HG02678 (cell line): ENCODE measurements around the gene ATP7A.
A peak's percentile ranks its signal among the peaks of the same experiment; 100 is the strongest.
"Not testable (repeated sequence)": the region's sequence is repeated elsewhere in the genome, so short reads cannot be mapped to it uniquely, and the experiment has no call there.

ENCODE experiments used
- ATAC-seq: cut with Tn5 transposase; IDR thresholded peaks from one replicate; pipeline ENCODE4 v1.9.1; 2021; ENCODE audit warnings: mild to moderate bottlenecking, moderate library complexity; ENCODE audit not compliant: unreplicated experiment

ATP7A gene

DNA sequence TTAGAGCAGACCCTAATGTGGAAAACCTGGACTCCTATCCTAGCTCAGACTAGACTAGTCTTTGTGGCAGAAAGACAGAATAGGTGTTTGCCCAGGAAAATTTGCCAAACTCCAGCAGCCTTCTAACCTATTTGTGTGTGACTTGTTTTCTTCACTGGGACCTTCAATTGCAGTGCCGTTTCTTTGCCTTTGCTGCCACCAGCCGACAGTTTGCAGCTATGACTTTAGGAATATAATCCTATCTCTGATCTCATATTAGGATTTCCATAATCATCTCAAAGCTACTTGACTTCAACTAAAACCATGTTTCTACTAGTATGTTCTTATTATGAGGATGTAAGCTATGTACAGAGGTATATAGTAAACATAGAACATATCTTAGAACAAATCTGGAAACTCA is 119.2 kb downstream of the ATP7A start:
- no peak for ATAC-seq

DNA sequence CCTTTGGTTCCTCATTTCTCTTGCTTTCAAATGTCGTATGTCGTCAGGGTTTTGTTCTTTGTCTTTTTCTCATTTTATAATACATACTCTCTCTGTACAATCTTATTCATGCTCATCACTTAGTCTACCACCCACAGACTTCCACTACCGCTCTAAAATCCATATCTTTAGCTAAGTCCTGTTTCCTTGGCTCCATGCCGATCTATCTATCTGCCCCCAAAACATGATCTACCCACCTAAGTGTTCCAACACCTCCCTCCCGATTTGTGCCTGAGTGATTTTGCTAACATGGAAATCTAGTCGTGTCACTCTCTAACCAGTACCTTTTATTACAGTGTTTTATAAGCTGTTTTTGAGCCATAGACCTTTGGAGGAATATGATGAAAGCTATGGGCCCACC is 124.6 kb downstream of the ATP7A start:
- no peak for ATAC-seq

- ATAC-seq, result no peak
Observed at GRCh38 chrX:78037881-78038280, 127.4 kb downstream of the ATP7A start.

DNA sequence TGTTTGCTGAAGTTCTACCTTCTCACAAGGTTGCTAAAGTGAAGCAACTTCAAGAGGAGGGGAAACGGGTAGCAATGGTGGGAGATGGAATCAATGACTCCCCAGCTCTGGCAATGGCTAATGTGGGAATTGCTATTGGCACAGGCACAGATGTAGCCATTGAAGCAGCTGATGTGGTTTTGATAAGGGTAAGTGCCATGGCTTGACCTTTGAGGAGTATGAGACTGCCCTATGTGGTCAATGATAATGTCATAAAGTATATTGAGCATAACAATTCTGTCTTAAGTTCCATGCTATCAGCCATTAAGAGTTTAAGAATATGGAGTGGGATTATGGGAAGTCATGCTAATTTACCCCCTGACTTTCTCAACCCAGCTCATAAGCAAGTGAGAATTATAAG is 132.1 kb downstream of the ATP7A start:
- no peak for ATAC-seq

- no peak for ATAC-seq
Observed at GRCh38 chrX:78046362-78046761, 135.9 kb downstream of the ATP7A start.

DNA sequence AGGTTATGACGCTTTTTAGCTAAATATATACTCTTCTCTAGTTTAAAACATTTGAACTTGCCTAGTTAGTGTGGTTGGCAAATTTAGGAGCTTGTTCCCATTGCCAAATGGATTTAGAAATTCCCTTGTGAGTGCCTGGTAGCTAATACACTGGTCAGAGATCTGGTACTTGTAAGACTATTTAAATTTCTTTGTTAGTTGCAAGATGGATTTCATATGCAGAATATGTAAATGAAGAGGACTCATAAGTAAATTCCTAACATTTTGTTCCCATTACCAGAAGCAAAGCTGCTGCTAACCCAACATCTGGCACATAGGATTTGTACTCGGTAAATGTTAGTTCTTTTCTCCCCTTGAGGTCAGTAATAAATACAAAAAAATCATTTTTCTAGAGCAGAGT is 137.6 kb downstream of the ATP7A start:
- ATAC-seq, result no peak

- ATAC-seq, result no peak
Observed at GRCh38 chrX:78063687-78064086, 153.2 kb downstream of the ATP7A start.

- ATAC-seq, result no peak
Observed at GRCh38 chrX:78064152-78064551, 153.7 kb downstream of the ATP7A start.

DNA sequence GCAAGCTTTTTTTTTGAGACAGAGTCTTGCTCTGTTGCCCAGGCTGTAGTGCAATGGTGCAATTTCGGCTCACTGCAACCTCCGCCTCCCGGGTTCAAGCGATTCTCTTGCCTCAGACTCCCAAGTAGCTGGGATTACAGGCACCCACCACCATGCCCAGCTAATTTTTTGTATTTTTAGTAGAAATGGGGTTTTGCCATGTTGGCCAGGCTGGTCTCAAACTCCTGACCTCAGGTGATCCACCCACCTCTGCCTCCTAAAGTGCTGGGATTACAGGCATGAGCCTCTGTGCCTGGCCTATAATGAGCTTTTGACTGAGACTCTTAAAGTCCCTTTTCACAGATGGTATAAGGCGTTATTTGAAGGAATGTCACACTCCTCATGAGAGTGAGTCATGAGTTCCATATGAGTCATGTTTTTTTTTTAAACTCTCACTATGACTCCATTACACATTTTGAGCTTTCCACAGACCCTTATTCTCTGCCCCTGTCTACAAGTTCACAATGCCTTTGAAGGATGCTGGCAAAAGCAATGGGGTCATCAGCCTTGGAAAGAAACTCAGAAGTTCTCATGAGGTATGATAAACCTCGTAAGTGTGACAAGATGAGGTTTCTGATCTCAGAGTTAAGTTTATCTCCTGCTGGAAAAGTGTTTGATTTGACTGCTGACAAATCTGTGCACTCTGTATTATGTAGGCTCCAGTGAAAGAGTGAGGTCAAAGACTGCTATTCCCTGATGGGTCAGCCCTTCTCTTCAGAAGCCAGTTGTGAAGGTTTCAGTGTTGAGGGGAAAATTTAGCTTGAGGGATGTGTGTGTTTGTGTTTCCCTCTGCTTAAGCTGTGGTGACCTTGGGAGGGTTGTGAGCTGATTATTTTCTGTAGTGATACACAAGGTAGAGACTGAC is 154.5 kb downstream of the ATP7A start:
- peak; percentile 77 for ATAC-seq

DNA sequence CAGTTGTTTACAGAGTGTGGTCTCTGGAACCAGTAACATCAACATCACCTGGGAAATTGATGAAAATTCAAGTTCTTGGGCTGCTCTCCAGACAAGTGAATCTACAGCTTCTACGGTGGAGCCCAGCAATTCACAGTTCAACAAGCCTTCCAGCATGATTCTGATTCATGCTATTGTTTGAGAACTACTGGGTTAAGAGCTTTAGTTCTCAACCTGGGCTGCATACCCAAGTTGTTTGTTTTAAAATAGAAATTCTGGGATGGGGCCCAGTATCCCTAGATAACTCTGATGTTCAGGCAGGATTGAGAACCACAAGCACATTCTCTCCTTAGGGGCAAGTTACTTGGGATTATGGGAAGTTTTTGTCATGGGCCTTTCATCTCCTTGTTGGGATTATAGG is 155.6 kb downstream of the ATP7A start:
- no peak for ATAC-seq

GRCh38 chrX:78071331-78071730 is 160.8 kb downstream of the ATP7A start:
- no peak for ATAC-seq

DNA sequence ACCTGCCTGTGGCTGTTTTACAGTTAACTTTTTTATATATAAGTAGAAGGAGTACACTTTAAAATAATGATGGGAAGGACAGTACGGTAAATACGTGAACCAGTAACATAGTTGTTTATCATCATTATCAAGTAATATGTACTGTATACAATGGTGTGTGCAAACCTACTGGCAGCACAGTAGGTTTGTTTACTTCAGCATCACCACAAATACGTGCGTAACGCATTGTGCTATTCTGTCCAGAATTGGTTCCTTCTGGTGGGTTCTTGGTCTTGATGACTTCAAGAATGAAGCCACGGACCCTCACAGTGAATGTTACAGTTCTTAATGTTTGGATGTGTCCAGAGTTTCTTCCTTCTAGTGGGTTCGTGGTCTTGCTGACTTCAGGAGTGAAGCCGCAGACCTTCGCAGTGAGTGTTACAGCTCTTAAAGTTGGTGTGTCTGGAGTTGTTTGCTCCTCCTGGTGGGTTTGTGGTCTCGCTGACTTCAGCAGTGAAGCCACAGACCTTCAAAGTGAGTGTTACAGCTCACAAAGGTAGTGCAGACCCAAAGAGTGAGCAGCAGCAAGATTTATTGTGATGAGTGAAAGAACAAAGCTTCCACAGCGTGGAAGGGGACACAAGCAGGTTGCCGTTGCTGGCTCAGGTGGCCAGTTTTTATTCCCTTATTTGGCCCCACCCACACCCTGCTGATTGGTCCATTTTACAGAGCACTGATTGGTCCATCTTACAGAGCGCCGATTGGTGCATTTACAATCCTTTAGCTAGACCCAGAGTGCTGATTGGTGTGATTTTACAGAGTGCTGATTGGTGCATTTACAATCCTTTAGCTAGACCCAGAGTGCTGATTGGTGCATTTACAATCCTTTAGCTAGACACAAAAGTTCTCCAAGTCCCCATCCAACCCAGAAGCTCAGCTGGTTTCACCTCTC is 162.9 kb downstream of the ATP7A start:
- ATAC-seq, result not testable (repeated sequence)

DNA sequence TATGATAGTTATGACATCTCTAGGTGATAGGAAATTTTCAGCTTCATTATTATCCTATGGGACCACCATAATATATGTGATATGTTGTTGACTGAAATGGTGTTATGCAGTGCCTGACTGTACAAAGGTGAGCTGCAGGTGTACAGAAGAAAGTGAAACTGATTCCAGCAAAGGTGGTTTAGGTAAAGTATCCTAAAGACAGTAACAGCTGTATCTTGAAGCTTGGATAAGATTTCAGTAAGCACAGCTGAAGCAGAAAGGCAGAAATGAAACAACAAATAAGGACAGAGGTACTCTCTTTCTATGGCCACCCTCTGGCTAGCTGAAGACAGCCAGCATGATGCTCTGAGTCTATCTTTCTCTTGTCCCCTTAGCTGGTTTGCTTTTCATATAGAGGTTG is 163.6 kb downstream of the ATP7A start:
- no peak for ATAC-seq

GRCh38 chrX:78075787-78076389 is 165.4 kb downstream of the ATP7A start:
- ATAC-seq, result no peak

GRCh38 chrX:78081413-78081812 is 170.9 kb downstream of the ATP7A start:
- ATAC-seq, result not testable (repeated sequence)

GRCh38 chrX:78092296-78092695 is 181.8 kb downstream of the ATP7A start:
- ATAC-seq, result peak; percentile 68

DNA sequence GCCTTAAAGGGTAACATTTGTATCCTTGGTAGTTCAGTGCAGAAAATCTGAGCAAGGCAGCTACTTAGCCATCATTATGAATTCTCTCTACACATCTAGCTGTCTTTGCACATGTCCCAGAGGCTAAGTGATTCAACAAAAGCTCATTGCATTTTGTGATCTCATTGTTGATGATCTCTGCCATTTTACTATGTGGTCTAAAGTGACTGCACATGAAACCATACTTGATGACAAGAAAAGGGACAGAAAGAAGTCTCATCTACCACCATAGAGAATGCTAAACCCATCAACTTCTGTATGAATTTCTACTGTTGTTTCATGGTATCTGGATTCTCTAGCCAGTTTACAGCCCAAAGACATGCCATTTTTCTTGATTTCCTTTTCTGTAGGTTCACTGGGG is 187.6 kb downstream of the ATP7A start:
- ATAC-seq, result no peak
